Measurements from ENCODE around the gene SIL1. TPM values are rescaled to one million over a fixed set of nuclear protein-coding genes. Genes with fewer than 3 reads are reported as not detected.

The SIL1 gene
- total and polyA plus RNA-seq, 2 of the 13 experiments (the other 11 are each of a cell fraction or from before 2014, with no cell fraction given), result 26.0 to 30.0 TPM

- no peak for FAIRE-seq
- BruUV-seq (replicated peaks), result no TSS peak
- H3K9ac ChIP-seq (ENCODE audit: insufficient read depth, low read depth, low read length), result no peak overlapping the region
These were observed 34.1 kb upstream of the SIL1 start for GRCh38 chr5:139232147-139232724.

GRCh38 chr5:139228201-139228803 lies 30.1 kb upstream of the SIL1 start:
- WGBS (ENCODE audit: low lambda C conversion rate), result 0% methylated on average over 1 of the region's 1 CpG
- BruUV-seq (replicated peaks), result no TSS peak
- intact Hi-C loops (cut with micrococcal nuclease; ENCODE audit: unreplicated experiment), result no loop called here
- H3K9me3 ChIP-seq (ENCODE audit: low read length), result no peaks in the 10 kb centered on the region
- DNase-seq (ENCODE audit: low spot score), result no peak
- peaks cover 16% of the 10 kb centered on the region for H3K4me1 ChIP-seq (ENCODE audit: insufficient read depth, low read length)
- no peak for ATAC-seq
- no peak overlapping the region for H3K4me3 ChIP-seq (replicated peaks in 1 of 3; ENCODE audit: insufficient read depth in 1 of 3, low read depth in 2 of 3, low read length in 3 of 3)
- no peak overlapping the region for H3K9ac ChIP-seq (ENCODE audit: insufficient read depth, low read depth, low read length)
- H3K4me2 ChIP-seq (ENCODE audit: low read depth, low read length), result no peak overlapping the region
- ChIA-PET POLR2A (no interaction called here), CTCF (ENCODE audit: low intra/inter-chr PET ratio, low total read pairs) (no interaction called here)
- no peaks in the 10 kb centered on the region for H3K27me3 ChIP-seq (ENCODE audit: control insufficient read depth in 1 of 2, insufficient read depth in 2 of 2, low read length in 2 of 2)
- no peaks in the 10 kb centered on the region for H3K36me3 ChIP-seq (replicated peaks in 1 of 2; ENCODE audit: control insufficient read depth in 1 of 2, insufficient read depth in 2 of 2, low read length in 2 of 2)
- H3K27ac ChIP-seq (ENCODE audit: extremely low read length, insufficient read depth, low read length), result no peak overlapping the region
- FAIRE-seq, result no peak
- no peaks in the 10 kb centered on the region for H3K79me2 ChIP-seq (ENCODE audit: insufficient read depth, low read length)
- in situ Hi-C loops (cut with HindIII; ENCODE audit: extremely low pct_ligation_motif_present, low pct_unique_long_range_greater_than_20kb), result no loop called here
- H4K20me1 ChIP-seq (ENCODE audit: insufficient read depth, low read length), result no peaks in the 10 kb centered on the region
- H2AFZ ChIP-seq (ENCODE audit: low read length), result no peak overlapping the region
- TF ChIP-seq ZNF770 (CRISPR knock-in tag; IDR thresholded peaks at IDR 0.05) (no peak), ADNP (CRISPR knock-in tag; IDR thresholded peaks at IDR 0.05) (no peak), ZNF782 (CRISPR knock-in tag; IDR thresholded peaks at IDR 0.05; ENCODE audit: borderline replicate concordance) (no peak), NCOA2 (CRISPR knock-in tag; IDR thresholded peaks at IDR 0.05) (no peak), MAFF (IDR thresholded peaks at IDR 0.05; ENCODE audit: low read depth, low read length) (no peak), PRMT3 (CRISPR knock-in tag; IDR thresholded peaks at IDR 0.05; ENCODE audit: borderline replicate concordance, low read depth) (no peak), ZBTB42 (CRISPR knock-in tag; IDR thresholded peaks at IDR 0.05) (no peak), AKNA (CRISPR knock-in tag; IDR thresholded peaks at IDR 0.05; ENCODE audit: borderline replicate concordance) (no peak), PHB2 (IDR thresholded peaks at IDR 0.05; ENCODE audit: partially characterized antibody) (no peak), JDP2 (CRISPR knock-in tag; IDR thresholded peaks at IDR 0.05; ENCODE audit: borderline replicate concordance) (no peak)

More at GRCh38 chr5:139232147-139232724, 34.1 kb upstream of the SIL1 start:
- POLR2A ChIA-PET, result no interaction called here
- no peak for DNase-seq (ENCODE audit: low spot score)
- Histone ChIP-seq H3K27me3 (ENCODE audit: control insufficient read depth in 1 of 2, insufficient read depth in 2 of 2, low read length in 2 of 2) (no peaks in the 10 kb centered on the region), H2AFZ (ENCODE audit: low read length) (no peak overlapping the region), H3K27ac (ENCODE audit: extremely low read length, insufficient read depth, low read length) (no peak overlapping the region), H3K79me2 (ENCODE audit: insufficient read depth, low read length) (no peaks in the 10 kb centered on the region), H3K4me1 (ENCODE audit: insufficient read depth, low read length) (no peaks in the 10 kb centered on the region), H3K4me2 (ENCODE audit: low read depth, low read length) (no peak overlapping the region), H3K36me3 (replicated peaks in 1 of 2; ENCODE audit: control insufficient read depth in 1 of 2, insufficient read depth in 2 of 2, low read length in 2 of 2) (no peaks in the 10 kb centered on the region), H3K4me3 (replicated peaks in 1 of 3; ENCODE audit: insufficient read depth in 1 of 3, low read depth in 2 of 3, low read length in 3 of 3) (no peak overlapping the region), H3K9me3 (ENCODE audit: low read length) (no peaks in the 10 kb centered on the region), H4K20me1 (ENCODE audit: insufficient read depth, low read length) (no peaks in the 10 kb centered on the region)
- 68% methylated on average over 6 of the region's 6 CpGs for WGBS (ENCODE audit: low lambda C conversion rate)
- CTCF ChIA-PET (ENCODE audit: low intra/inter-chr PET ratio, low total read pairs), result no interaction called here
- TF ChIP-seq LCORL (IDR thresholded peaks at IDR 0.05) (no peak), LCORL (CRISPR knock-in tag; IDR thresholded peaks at IDR 0.05) (no peak), ZNF121 (CRISPR knock-in tag; IDR thresholded peaks at IDR 0.05) (0 out of 2 replicates have a peak, but pooled peaks have one; percentile 10)
- ATAC-seq, result no peak
- intact Hi-C loops (cut with micrococcal nuclease; ENCODE audit: unreplicated experiment) (no loop called here), in situ Hi-C loops (cut with HindIII; ENCODE audit: extremely low pct_ligation_motif_present, low pct_unique_long_range_greater_than_20kb) (no loop called here)
